Activated CD4-positive, alpha-beta T cell treated with anti-CD3 and anti-CD28 coated beads, Interleukin-2, amount 50 U/mL, for 1 hour (primary cell): ENCODE measurements around the gene DTNBP1.

Experiments
- DNase-seq: peaks from one replicate; pipeline ENCODE4 v3.0.0-alpha.2; 2020

Gene DTNBP1

DNA sequence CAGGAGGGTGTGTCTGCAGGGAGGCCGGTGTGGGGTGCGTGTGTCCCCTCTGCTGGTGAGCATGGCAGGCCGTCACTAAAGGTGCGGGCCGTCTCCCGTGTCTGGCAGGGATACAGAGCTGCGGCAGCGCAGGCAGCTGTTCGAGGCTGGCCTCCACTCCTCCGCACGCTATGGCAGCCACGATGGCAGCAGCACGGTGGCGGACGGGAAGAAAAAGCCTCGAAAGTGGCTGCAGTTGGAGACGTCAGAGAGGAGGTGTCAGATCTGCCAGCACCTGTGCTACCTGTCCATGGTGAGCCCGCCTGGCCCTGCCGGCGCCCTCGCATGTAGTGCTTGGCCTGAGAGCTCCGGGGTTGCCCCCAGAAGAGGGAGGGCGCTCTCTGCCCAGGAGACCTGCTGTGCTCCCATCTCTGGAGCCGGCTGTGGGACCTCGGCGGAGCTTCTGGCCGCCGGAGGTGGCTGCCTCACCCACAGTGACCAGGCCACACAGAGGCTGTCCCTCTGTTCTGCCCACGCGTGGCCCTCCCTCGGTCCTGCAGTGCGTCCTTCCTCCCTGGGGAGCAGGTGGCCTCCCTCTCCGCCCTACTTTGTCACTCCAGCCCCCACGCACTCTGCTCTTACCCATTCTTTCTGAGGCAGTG is 149.6 kb downstream of the DTNBP1 start:
- no peak for DNase-seq

DNA sequence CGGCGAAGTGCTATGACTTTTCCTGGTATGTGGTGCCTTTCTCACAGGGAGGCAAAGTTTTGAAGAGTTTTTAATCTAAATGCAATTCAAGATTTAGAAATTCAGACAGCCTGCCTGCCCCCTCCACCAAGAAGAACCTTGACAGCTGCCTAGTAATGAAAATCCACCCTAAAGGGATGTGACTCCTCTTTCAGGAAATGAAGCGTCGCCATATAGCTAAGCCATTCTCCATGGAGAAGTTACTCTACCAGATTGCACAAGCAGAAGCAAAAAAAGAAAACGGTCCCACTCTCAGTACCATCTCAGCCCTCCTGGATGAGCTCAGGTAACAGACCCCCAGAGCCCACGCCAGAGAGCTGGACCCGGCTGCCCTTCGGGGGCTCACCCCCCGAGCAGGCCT is 150.1 kb downstream of the DTNBP1 start:
- DNase-seq = no peak

DNA sequence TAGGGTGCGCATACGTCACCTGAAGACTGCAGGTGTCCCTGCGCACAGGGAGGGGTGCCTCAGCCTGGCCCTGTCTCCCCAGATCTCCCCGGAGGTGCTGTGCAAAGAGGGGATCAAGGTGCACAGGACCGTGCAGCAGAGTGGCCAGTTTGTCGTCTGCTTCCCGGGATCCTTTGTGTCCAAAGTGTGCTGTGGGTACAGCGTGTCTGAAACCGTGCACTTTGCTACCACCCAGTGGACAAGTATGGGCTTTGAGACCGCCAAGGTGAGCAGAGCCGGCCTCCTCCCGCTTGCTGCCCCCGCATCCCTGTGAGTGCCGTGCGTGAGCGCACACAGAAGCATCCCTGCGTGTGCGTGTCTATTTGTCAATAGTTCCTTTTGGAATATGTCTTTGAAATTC is 150.7 kb downstream of the DTNBP1 start:
- no peak for DNase-seq

DNA sequence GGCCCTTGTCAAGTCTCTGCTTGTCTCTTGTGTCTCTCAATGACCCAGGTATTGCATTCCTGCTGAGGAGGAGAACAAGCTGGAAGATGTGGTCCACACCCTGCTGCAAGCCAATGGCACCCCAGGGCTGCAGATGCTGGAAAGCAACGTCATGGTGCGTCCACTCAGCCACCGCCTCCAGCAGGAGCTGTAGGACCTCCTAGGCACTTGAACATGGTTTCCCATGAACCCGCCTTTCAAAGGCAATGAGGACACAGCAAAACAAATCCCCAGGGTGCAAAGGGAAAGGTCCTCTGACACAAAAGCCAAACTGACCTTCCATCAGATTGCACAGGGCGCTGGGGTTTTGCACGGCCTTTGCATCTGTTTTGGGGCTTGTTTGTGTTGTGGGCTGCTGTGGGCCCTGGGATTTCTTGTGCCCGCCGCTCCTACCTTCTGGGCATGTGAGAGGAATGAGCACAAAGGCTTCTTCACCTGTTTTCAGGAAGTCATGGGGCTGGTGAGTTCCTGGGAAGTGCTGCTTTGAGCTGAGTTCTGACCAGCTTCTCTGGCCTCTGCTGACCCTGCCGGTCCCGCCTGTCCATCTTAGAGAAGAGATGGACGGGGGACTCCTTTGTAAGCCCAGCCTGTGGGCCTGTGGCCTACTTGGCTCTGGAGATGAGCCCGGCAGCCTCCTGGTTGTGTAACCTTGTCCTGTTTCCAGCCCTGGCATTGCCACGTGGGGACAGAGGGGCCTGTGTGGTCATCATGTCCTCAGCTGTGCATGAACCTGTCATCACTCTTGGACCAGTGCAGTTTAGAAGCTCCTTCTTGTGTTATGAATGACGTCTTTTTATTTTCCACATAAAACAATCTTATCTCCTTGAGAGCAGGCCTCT is 151.3 kb downstream of the DTNBP1 start:
- DNase-seq = no peak

DNA sequence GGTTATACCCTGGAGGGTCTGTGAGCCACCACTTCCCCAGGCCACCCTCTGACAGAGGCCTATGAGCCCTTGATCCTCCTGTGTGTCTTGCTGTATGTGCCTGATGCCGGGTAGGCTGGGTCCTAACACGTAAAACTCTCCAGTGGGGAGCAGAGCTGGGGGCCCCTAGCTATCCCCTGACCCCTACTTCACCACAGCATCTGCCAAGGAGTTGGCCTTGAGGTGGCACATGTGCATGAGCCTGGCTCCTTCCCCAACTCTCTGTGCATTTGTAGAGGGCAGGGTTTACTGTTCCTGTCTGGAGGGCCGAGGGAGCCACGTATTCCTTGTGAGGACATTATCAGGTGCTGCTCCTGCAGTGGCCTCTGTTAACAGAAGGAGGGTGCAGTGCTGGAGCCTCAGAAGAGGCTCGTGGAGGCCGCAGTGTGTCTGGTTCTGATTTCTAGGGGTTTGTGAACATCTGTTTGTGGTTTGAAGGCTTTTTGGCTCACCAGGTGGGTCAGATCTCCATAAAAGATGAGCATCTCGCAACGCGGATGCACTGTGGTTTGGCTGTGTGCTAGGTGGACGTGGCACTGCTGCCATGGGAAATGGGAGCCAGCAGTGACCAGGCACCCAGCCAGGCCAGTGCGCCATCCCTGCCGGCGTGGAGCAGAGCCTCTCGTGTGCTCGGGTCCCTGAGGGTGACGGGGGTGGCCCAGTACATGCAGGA is 152.1 kb downstream of the DTNBP1 start:
- DNase-seq = no peak

DNA sequence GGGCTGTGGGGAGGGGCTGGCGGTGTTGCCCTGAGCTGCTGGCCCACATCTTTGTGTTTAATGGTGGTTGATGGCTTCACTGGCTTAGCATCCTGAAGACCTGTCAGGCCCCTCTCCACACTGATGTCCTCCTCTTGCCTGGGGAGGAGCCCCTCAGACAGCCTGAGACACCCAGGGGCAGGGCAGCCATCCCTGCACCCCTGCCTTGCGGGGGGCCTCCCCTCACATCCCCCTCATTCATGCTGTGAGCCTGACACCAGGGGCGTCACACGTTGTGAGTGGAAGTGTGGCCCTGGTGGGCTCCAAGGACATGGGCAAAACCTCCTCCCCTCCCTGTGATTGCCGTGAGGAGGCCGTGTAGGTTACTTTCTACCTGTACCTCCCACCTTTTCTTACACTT is 152.7 kb downstream of the DTNBP1 start:
- DNase-seq = no peak

DNA sequence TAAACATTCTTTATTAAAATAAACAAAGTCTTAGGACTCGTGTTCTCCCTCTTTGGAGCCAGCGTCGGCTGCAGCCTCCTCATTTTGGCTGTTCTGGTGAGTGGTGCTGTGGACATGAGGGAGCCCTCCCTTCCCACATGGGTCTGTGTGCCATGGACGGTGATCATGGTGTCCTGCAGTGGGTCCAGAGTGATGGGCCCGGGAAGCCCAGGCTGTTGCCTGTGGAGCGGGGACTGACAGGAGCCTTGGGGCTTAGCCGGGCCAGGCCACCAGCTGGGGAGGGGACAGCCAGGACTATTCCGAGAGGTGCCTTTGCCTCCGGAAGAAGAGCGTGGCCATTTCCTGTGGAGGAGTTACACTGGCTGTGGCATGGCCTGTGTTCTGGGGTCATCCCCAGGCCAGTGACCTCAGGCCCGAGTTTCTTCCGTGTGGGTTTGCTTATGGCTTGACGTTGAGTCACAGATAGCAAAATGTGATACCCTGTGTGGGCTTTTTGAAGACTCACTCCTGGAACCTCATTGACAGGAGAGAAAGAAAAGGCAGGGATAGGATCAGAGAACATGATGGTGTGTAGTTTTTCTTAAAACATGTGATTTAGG is 153.4 kb downstream of the DTNBP1 start:
- DNase-seq = no peak

DNA sequence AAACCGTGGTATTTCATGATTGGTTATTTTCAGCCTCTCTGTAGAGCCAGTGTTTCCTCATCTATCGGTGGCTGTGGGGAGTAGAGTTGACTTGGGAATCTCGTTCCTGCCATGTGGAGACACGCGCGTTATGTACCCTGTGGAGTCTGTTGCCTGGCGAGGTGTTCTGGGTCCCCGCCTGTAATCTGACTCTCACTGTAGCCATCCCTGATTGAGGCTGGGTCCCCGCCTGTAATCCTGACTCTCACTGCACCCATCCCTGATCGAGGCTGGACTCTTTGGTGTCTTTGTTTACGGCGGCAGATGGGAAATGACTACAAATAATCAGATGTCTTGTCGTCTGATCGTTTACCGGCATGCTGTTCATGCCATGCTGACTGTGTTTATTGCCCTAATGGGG is 153.9 kb downstream of the DTNBP1 start:
- DNase-seq = no peak

DNA sequence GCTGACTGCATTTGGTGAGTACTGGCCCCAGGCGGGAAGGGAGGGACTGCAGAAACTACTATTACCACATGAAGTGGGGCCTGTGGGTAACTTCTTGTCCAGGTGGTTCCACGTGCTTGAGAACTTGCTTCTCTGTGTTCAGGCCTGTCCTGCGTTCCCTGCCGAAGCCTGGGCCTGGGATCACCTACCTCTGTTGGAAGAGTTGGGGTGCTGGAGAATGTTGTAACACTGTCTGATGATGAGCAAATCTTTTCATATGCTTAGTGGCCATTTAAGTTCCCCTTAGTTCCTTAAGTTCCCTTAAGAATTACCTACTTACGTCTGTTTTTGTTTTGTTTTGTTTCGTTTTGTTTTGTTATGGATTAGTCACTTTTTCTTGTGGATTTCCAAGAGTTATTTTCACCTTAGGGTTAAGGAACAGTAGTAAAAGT is 154.4 kb downstream of the DTNBP1 start:
- DNase-seq = no peak

DNA sequence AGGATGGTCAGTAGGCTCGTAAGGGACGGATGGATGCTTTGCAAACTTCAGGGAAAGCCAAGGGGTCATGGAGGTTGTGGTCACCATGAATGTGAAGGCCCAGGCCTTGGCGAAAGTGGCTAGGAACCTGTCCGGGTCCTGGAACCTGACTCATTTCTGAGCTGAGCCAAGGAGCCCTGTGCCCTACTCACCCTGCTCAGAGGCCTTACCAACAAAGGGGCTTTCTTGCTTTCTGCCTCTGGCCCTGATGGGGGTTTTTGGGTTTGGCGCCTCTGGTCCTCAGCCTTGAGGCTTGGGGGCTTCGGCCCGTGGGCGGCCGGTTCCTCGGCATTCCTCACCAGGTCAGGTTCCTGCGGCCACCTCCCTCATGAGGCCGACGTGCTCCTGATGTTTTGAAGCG is 155.1 kb downstream of the DTNBP1 start:
- DNase-seq = no peak

DNA sequence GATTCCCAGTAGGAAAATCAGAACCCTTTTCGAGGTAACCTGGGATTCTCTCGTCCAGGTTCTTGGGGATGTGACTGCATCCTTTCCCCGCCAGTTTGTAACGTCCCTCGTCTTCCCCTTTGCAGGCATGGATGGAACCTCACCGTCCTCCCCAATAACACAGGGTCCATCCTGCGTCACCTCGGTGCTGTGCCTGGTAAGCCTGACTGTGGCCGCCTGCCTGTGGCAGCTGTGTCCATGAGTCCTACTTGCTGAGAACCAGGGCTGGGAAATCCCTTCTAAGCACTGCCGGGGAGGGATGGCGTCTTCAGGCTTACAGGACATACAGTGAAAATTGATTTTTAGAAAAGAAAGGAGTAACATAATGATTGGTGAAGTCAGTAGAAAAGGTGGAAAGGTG is 155.6 kb downstream of the DTNBP1 start:
- no peak for DNase-seq

DNA sequence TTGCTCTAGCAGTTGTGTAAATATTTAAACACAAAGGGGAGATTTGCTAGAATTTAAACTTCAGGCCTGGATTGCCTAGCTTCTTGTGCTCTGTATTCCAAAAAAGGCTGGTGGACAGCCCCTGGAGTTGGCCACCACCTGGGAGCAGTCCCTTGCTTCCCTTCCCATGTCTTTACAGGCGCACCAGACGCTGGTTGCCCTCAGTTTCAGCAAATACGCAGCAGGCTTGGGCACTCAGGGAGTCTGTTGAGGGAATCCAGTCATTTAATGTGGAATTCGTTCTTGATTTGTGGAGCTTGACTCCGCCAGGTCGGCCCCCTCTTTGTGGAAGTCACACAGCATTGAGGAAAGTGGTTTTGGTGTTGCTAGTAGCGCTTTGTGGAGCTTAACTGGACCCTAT is 156.8 kb downstream of the DTNBP1 start:
- no peak for DNase-seq

DNA sequence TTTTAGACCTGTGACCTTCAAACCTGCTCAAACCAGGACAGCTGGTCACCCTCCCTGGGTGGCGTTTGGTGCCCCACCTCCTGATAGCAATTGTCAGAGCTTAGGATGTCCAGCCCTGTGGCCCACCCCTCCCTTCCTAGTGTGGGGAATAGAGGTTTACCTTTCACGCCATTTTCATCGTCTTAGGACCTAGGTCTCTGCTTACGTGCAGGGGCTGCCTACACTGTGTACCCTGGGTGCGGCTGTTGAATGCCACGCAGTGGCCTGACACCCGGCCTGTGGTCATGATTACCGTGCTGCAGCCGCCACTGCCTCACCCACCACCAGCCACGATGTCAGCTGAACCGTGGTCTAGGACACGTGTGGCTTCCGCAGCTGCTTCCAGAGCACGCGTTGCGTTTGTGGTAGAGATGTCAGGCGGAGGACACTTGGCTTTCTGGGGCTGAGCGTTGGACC is 157.3 kb downstream of the DTNBP1 start:
- no peak for DNase-seq

DNA sequence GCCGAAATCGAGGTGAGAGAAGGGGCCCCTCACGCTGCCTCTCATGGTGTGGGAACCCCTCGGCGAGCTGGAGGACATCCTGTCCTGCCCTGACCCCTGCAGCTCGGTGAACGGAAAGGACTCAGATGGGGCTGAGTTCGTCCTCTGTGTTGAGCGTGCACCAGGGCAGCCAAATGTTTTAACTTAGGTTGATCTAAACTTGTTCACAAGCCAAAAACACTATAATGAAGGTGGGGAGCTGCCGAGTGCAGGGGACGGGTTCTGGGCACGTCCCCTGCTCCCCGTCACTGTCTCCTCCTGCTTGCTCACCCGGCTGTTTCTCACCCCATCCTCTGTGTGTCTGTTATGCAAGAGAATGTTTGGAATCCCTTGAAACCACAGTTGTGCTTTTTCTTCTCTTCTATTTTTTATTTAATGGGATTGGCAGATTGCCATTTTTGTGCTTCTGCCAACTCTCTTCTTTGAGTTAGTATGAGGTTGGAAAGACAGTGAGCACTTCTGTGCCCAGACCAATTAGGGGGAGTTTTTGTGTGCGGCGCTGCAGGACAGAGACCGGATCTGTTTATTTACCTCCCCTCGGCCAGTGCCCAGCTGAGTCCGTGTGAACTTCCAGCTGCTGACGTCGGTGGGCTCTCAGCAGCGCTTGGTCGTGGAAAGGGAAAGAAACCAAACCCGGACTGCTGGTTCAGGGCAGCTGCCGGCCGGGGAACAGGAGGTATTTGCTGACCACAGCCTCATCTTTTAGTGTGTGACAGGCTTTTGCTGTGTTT is 158.1 kb downstream of the DTNBP1 start:
- DNase-seq = no peak

DNA sequence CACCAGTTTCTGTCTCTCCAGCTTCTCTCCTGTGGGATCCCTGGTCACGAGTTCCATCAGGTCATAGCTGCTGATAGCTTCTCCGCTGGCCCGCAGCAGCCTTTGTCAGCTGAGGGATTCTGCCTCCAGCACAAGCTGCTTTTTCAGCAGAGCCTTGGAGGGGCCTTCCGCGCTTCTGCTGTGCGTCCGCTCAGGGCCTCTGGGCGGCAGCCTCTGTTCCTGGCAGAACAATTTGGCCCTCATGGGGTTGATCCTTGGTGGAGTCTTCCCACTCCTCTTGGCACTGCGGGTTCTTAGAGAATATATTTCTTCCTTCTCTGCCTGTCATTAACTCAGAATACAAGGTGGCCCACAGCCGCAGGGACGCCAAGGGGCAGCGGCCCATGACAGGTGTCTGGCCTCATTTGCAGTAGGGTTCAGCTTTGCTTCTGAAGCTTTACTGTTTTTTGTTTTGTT is 158.8 kb downstream of the DTNBP1 start:
- no peak for DNase-seq

DNA sequence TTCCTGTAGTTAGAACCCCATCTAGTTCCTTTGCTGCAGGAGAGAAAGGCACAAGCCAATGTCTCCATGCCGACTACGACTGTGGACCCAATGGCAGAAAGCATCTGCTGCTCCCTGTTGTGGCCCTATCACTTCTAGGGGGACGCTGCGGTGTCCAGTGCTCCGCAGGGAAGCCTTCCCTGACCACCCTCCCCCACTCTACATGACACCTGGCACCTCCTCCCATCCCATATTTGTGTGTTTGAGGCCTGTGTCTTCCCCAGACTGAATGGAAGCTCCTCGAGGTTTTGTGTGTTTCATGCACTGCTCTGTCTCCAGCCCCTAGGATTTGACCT is 159.5 kb downstream of the DTNBP1 start:
- no peak for DNase-seq

DNA sequence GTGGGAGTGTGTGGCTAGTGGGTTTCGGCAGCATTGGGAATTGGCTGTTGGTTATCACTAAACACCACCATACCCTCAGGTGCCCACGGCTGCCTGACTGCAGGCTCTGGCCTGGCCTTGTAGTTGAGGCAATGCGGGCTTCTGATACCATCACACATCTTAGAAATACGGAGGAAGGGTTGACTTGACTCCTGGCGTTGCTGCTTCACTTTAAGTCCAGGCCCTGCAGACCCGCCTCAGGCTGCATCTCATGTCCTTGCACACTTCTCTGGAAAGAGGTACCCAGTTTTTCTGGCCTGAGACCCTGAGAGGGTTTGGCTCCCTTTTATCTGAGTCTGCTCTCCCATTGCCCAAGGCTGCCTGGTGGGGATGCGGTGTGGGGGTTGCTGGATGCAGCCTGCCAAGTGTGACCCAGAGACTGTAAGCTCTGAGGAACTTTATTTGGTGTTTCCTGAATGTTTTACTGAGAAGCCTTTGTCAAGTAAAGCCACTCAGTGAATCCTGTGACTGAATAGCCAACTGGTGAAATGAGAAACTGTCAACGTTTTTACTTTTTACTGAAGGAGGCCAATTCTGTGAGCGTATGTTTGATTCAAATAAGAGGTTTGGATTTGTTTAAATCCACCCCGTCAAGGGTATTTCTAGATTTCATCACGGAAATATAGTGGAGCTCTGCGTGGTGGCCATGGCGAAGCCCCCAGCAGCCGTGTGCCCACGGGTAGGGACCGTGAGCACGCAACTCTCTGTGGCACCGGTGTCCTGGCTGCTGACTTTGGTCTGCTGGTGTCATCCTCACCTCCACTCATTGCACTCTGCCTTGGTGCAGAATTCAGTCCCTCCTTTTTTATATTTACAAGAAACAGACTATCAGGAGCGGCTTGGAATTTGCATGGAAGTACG is 160.1 kb downstream of the DTNBP1 start:
- DNase-seq = no peak

DNA sequence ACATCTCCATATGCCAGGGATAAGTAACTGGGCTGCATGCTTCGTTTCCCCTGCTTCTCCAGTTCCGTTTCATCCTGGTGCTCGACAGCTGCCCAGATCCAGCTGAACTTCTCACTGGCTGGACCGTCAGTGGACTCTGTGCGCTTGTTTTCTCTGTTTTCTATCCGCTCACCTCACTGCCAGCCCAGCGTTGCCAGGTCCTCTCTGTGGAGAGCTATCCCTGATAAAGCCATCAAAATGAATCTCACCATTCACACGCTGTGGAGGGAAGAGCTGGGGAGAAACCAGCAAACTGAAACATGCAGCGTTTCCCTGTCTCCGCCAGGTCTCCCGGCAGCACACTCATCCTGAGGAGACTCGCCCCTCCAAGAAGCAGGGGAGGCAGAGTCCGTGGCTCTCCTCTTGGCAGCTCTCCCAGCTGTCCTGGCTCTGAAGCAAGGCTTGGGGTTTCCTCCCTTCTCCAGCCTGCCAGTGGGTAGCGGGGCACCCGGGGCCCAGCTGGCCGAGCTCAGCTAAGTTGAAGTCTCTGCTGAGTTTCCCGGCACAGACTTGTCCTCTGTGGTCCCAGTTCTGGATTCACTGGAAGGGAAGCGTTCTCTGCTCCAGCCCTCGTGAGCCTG is 160.9 kb downstream of the DTNBP1 start:
- no peak for DNase-seq

DNA sequence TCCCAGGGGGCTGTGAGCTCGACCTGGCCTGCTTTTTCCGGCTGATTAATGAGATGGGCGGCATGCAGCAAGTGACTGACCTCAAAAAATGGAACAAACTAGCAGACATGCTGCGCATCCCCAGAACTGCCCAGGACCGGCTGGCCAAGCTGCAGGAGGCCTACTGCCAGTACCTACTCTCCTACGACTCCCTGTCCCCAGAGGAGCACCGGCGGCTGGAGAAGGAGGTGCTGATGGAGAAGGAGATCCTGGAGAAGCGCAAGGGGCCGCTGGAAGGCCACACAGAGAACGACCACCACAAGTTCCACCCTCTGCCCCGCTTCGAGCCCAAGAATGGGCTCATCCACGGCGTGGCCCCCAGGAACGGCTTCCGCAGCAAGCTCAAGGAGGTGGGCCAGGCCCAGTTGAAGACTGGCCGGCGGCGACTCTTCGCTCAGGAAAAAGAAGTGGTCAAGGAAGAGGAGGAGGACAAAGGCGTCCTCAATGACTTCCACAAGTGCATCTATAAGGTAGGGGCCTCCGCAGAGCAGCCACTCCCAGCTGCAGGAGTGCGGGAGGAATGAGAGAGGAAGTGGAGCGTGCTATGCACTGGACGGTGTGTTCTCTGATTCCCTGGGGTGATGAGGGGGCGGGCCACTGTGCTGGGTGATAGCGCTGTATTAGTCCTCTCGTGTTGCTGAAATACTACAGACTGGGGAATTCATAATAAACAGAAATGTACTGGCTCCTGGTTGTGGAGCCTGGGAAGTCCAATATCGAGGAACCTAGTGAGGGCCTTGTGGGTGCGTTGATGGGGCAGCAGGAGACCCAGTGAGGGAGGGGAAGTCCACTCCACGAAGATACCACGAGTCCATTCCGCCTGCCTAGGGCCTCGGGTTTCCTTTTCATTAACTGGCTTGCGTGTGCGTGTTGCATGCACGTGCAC is 161.7 kb downstream of the DTNBP1 start:
- DNase-seq = no peak
